H1 (cell line): ENCODE data around the gene LYZ. TPM values are rescaled to one million over a fixed set of nuclear protein-coding genes. Genes with fewer than 3 reads are reported as not detected.

ENCODE experiments used
- CTCF ChIA-PET: fragments of 300-600 bp; sonication (Branson Sonifier 250); formaldehyde crosslinking; loops from one replicate; lab custom pipeline; 2021; ENCODE audit not compliant: partially characterized antibody; lab: Charles Lee
- POLR2A ChIA-PET: fragments of 300-600 bp; sonication (Branson Sonifier 250); formaldehyde crosslinking; loops from one replicate; lab custom pipeline; 2021; ENCODE audit warnings: inconsistent platforms; ENCODE audit not compliant: partially characterized antibody; lab: Charles Lee
- DNase-seq, 2 experiments: peaks; one replicate each; pipeline versions ENCODE4 v3.0.0 to v3.0.0-alpha.2; 2010 to 2022; ENCODE audit warnings: low spot score in 2 of 2, low read depth in 1 of 2, mixed read lengths in 1 of 2
- FAIRE-seq: peaks from 2 replicates; lab custom pipeline; 2011; peaks lifted over from hg19 to GRCh38; lab: Jason Lieb, UNC
- H2AFZ ChIP-seq: 2 replicates; pipeline ENCODE4 v1.8.1; 2012; ENCODE audit warnings: low read length, inconsistent platforms
- H2AK5ac ChIP-seq: 2 replicates; pipeline ENCODE4 v1.6.1; 2013; ENCODE audit warnings: low read depth, low read length
- H2BK120ac ChIP-seq: replicated peaks from 2 replicates; pipeline ENCODE3; 2013; ENCODE audit warnings: low read depth, low read length, inconsistent platforms
- H2BK12ac ChIP-seq: 2 replicates; pipeline ENCODE4 v1.6.1; 2013; ENCODE audit warnings: low read depth, low read length
- H2BK15ac ChIP-seq: 2 replicates; pipeline ENCODE4 v1.6.1; 2013; ENCODE audit warnings: low read length
- H2BK20ac ChIP-seq: 2 replicates; pipeline ENCODE4 v1.6.1; 2013; ENCODE audit warnings: low read length
- H2BK5ac ChIP-seq: 2 replicates; pipeline ENCODE4 v1.6.1; 2013; ENCODE audit warnings: low read depth, low read length
- H3K14ac ChIP-seq: 2 replicates; pipeline ENCODE4 v1.6.1; 2013; ENCODE audit warnings: inconsistent platforms; ENCODE audit not compliant: insufficient read length
- H3K18ac ChIP-seq: 2 replicates; pipeline ENCODE4 v1.6.1; 2013; ENCODE audit warnings: low read length; ENCODE audit errors: extremely low read depth
- H3K23ac ChIP-seq: 2 replicates; pipeline ENCODE4 v1.6.1; 2013; ENCODE audit warnings: inconsistent platforms; ENCODE audit not compliant: insufficient read length
- H3K23me2 ChIP-seq: 2 replicates; pipeline ENCODE4 v1.6.1; 2013; ENCODE audit warnings: low read depth, low read length
- H3K27ac ChIP-seq: 2 replicates; pipeline ENCODE4 v1.6.1; 2011; ENCODE audit warnings: low read depth, low read length, inconsistent platforms
- H3K27me3 ChIP-seq, 4 experiments: replicated peaks in 1 of 4; 1 replicate in 1 of 4; 2 replicates in 3 of 4; pipeline versions ENCODE4 v1.6.1 to v1.8.1; 2011 to 2013; ENCODE audit warnings: low read length in 3 of 4, mild to moderate bottlenecking in 3 of 4, inconsistent platforms in 2 of 4, mixed read lengths in 2 of 4, moderate library complexity in 1 of 4; ENCODE audit not compliant: control insufficient read depth in 3 of 4, insufficient read depth in 3 of 4; ENCODE audit errors: extremely low read depth in 1 of 4
- H3K36me3 ChIP-seq, 4 experiments: 2 replicates each; pipeline versions ENCODE4 v1.6.1 to v1.8.1; 2011 to 2013; ENCODE audit warnings: mild to moderate bottlenecking in 4 of 4, low read length in 3 of 4, moderate library complexity in 2 of 4, control low read depth in 1 of 4, inconsistent platforms in 1 of 4; ENCODE audit not compliant: insufficient read depth in 4 of 4, control insufficient read depth in 2 of 4
- H3K4ac ChIP-seq: replicated peaks from 2 replicates; pipeline ENCODE3; 2013; ENCODE audit warnings: low read length, low read depth, mixed read lengths, inconsistent platforms; ENCODE audit not compliant: insufficient read length
- H3K4me1 ChIP-seq, 4 experiments: replicated peaks in 1 of 4; 1 replicate in 1 of 4; 2 replicates in 3 of 4; pipeline versions ENCODE4 v1.6.1 to v1.8.1; 2011 to 2013; ENCODE audit warnings: low read length in 3 of 4, inconsistent platforms in 2 of 4, mixed read lengths in 1 of 4; ENCODE audit not compliant: insufficient read depth in 4 of 4, control insufficient read depth in 3 of 4
- H3K4me2 ChIP-seq, 2 experiments: 2 replicates each; pipeline versions ENCODE4 v1.6.1 to v1.8.1; 2011 to 2013; ENCODE audit warnings: low read depth in 2 of 2, low read length in 2 of 2, control low read depth in 1 of 2, inconsistent platforms in 1 of 2, mild to moderate bottlenecking in 1 of 2; ENCODE audit not compliant: insufficient read depth in 1 of 2
- H3K4me3 ChIP-seq, 4 experiments: fragments of 200-600, 300-600 bp in 1 of 4; sonication (generic), shearing (Covaris generic), sonication (Bioruptor Twin) in 1 of 4; 2 replicates each; pipeline versions ENCODE4 v1.5.1 to v1.8.1; 2011 to 2016; ENCODE audit warnings: low read length in 4 of 4, low read depth in 3 of 4, control low read depth in 2 of 4, inconsistent platforms in 2 of 4, mild to moderate bottlenecking in 2 of 4, mixed read lengths in 1 of 4, moderate library complexity in 1 of 4; ENCODE audit not compliant: insufficient read depth in 2 of 4; ENCODE audit errors: extremely low read depth in 1 of 4
- H3K56ac ChIP-seq: replicated peaks from 2 replicates; pipeline ENCODE3; 2013; ENCODE audit warnings: low read depth, mild to moderate bottlenecking, mixed read lengths, low read length, inconsistent platforms; ENCODE audit not compliant: insufficient read length
- H3K79me1 ChIP-seq: 2 replicates; pipeline ENCODE4 v1.6.1; 2013; ENCODE audit warnings: low read depth, low read length, control low read depth
- H3K79me2 ChIP-seq, 2 experiments: 2 replicates each; pipeline versions ENCODE4 v1.6.1 to v1.8.1; 2012 to 2013; ENCODE audit warnings: low read length in 2 of 2, mild to moderate bottlenecking in 2 of 2, inconsistent platforms in 1 of 2; ENCODE audit not compliant: insufficient read depth in 2 of 2, control insufficient read depth in 1 of 2
- H3K9ac ChIP-seq, 4 experiments: replicated peaks in 1 of 4; 1 replicate in 1 of 4; 2 replicates in 3 of 4; pipeline versions ENCODE4 v1.6.1 to v1.8.1; 2011 to 2013; ENCODE audit warnings: low read depth in 3 of 4, low read length in 3 of 4, control low read depth in 2 of 4, mild to moderate bottlenecking in 2 of 4, moderate library complexity in 2 of 4, inconsistent platforms in 1 of 4; ENCODE audit errors: extremely low read depth in 1 of 4
- H3K9me3 ChIP-seq, 2 experiments: 2 replicates each; pipeline versions ENCODE4 v1.6.1 to v1.8.1; 2012 to 2013; ENCODE audit warnings: mild to moderate bottlenecking in 2 of 2, moderate library complexity in 2 of 2, control low read depth in 1 of 2, inconsistent platforms in 1 of 2, low read depth in 1 of 2, low read length in 1 of 2, mixed read lengths in 1 of 2; ENCODE audit not compliant: insufficient read depth in 2 of 2
- H4K20me1 ChIP-seq, 2 experiments: replicated peaks in 1 of 2; 2 replicates each; pipeline versions ENCODE3 to v1.8.1; 2011 to 2013; ENCODE audit warnings: inconsistent platforms in 2 of 2, low read length in 2 of 2, mild to moderate bottlenecking in 1 of 2; ENCODE audit not compliant: insufficient read depth in 2 of 2, control insufficient read depth in 1 of 2
- H4K5ac ChIP-seq: 2 replicates; pipeline ENCODE4 v1.6.1; 2013; ENCODE audit warnings: low read length, low read depth, mixed read lengths, inconsistent platforms; ENCODE audit not compliant: insufficient read length
- H4K8ac ChIP-seq: 2 replicates; pipeline ENCODE4 v1.8.0; 2013; ENCODE audit warnings: mild to moderate bottlenecking, moderate library complexity, low read length, inconsistent platforms; ENCODE audit not compliant: insufficient read depth; ENCODE audit errors: extremely low read depth
- H4K91ac ChIP-seq: replicated peaks from 2 replicates; pipeline ENCODE3; 2013; ENCODE audit warnings: low read length, mixed read lengths, inconsistent platforms; ENCODE audit not compliant: insufficient read length
- KDM1A ChIP-seq: fragments of 200-600, 300-600 bp; sonication (generic); IDR thresholded peaks from 2 replicates; pipeline ENCODE4 v1.7.1; 2016; ENCODE audit warnings: mild to moderate bottlenecking, low read length, borderline replicate concordance
- POLR2A ChIP-seq, 2 experiments: IDR thresholded peaks; 1 replicate in 1 of 2; 2 replicates in 1 of 2; pipeline ENCODE4 v1.6.1; 2011; ENCODE audit warnings: low read depth in 2 of 2, low read length in 2 of 2, mild to moderate bottlenecking in 2 of 2; ENCODE audit errors: control extremely low read depth in 1 of 2
- RAD21 ChIP-seq, 2 experiments: IDR thresholded peaks in 1 of 2; conservative IDR thresholded peaks in 1 of 2; 2 replicates each; pipeline ENCODE4 v1.6.1; 2011; ENCODE audit warnings: low read depth in 2 of 2, low read length in 2 of 2, improper control_type of control experiment in 1 of 2, inconsistent platforms in 1 of 2, mild to moderate bottlenecking in 1 of 2, moderate library complexity in 1 of 2
- SAP30 ChIP-seq: fragments of 300-600 bp; sonication (generic); IDR thresholded peaks from 2 replicates; pipeline ENCODE4 v1.7.1; 2012; ENCODE audit warnings: low read length, moderate library complexity, mild to moderate bottlenecking, inconsistent platforms; ENCODE audit not compliant: insufficient read depth, insufficient replicate concordance
- SP2 ChIP-seq: IDR thresholded peaks from 2 replicates; pipeline ENCODE4 v1.6.1; 2012; ENCODE audit warnings: mild to moderate bottlenecking, low read length, inconsistent platforms
- SRF ChIP-seq: IDR thresholded peaks from 2 replicates; pipeline ENCODE4 v1.6.1; 2011; ENCODE audit warnings: mild to moderate bottlenecking, low read depth, low read length, moderate library complexity
- WGBS, 2 experiments: shearing (Covaris generic) in 1 of 2; methylation state at CpG; one replicate each; pipeline versions ENCODE4 v1.1.6 to v1.1.7; 2013 to 2015; ENCODE audit warnings: low lambda C conversion rate in 2 of 2, mixed read lengths in 2 of 2, inconsistent platforms in 1 of 2, low coverage in 1 of 2, missing lambda C conversion rate in 1 of 2; ENCODE audit not compliant: insufficient replicate concordance in 2 of 2, insufficient coverage in 1 of 2, insufficient read length in 1 of 2; ENCODE audit errors: extremely low coverage in 1 of 2, missing lambda C conversion rate in 1 of 2; 5-methylcytosine and 5-hydroxymethylcytosine counted together
- polyA plus RNA-seq, 7 experiments: library from polyadenylated mRNA; depleted of rRNA in 3 of 7; stranded (reverse) in 5 of 7; unstranded in 2 of 7; fragments of >200 nt in 5 of 7; fragments of 200-250 nt in 2 of 7; gene quantifications; 1 replicate in 5 of 7; 2 replicates in 1 of 7; 4 replicates in 1 of 7; pipeline versions ENCODE4 v1.2.1 to v1.2.3, GENCODE V29; 2011 to 2013; ENCODE audit warnings: missing spikeins in 2 of 7, mixed read lengths in 2 of 7
- total RNA-seq: library from RNA; stranded (reverse); fragmentation: NEBNext Ultra II Directional; extraction: Animal tissue kit (Norgen Biotek cat#: 25700); gene quantifications from 2 replicates; pipeline ENCODE4 v1.2.1, GENCODE V29; 2021

Gene LYZ
- total and polyA plus RNA-seq, 2 of the 8 experiments (the other 6 are each of a cell fraction or from before 2014, with no cell fraction given): not detected

GRCh38 chr12:69343357-69343756 is 4.8 kb upstream of the LYZ start:
- no peaks in the 10 kb centered on the region for H3K79me1 ChIP-seq
- no peak for DNase-seq
- ChIA-PET POLR2A (interaction anchor here (1.4 to 1.7 kb wide), 2 partner anchors 15 to 54 kb away, joined by 3 to 4 read pairs; no protein-coding TSS in a partner anchor), CTCF (interaction anchor here (1.3 to 1.8 kb wide), 4 partner anchors 8 to 267 kb away, joined by 3 to 7 read pairs (median 4); partner anchors contain the start of gene LRRC10)
- no peak overlapping the region for H2BK120ac ChIP-seq
- H2BK15ac ChIP-seq: no peak overlapping the region
- no peak overlapping the region for H2BK12ac ChIP-seq
- no peak overlapping the region for H3K56ac ChIP-seq
- no peak overlapping the region for H3K27ac ChIP-seq
- H3K4me1 ChIP-seq: no peaks in the 10 kb centered on the region
- TF ChIP-seq SRF (no peak), KDM1A (no peak), POLR2A (IDR thresholded peaks at IDR 0.05; ENCODE audit: control extremely low read depth in 1 of 2, low read depth in 2 of 2, low read length in 2 of 2) (no peak), RAD21 (IDR thresholded peaks at IDR 0.05 in 1 of 2, conservative IDR thresholded peaks at IDR 0.05 in 1 of 2; ENCODE audit: low read depth in 2 of 2, low read length in 2 of 2) (no peak), SAP30 (no peak), SP2 (no peak)
- TF ChIP-seq, all 59 proteins: peak for 0
- Histone ChIP-seq H3K4me2 (no peak overlapping the region), H3K4ac (no peak overlapping the region), H2AFZ (no peak overlapping the region), H4K5ac (no peak overlapping the region), H3K18ac (no peak overlapping the region), H3K14ac (no peak overlapping the region), H3K23ac (no peak overlapping the region), H3K36me3 (no peaks in the 10 kb centered on the region), H3K23me2 (no peaks in the 10 kb centered on the region), H2AK5ac (no peak overlapping the region), H2BK20ac (no peak overlapping the region), H4K91ac (no peak overlapping the region), H4K20me1 (no peaks in the 10 kb centered on the region), H3K9me3 (no peaks in the 10 kb centered on the region), H3K9ac (no peak overlapping the region), H3K27me3 (no peaks in the 10 kb centered on the region), H2BK5ac (no peak overlapping the region), H3K4me3 (no peak overlapping the region), H3K79me2 (no peaks in the 10 kb centered on the region), H4K8ac (no peak overlapping the region)
- no peak for FAIRE-seq
- 88% methylated on average over 3 of the region's 3 CpGs; no CpG with 5 or more reads in 1 of the 2 experiments for WGBS, 2 experiments
